Spleen (tissue), 11 donors: ENCODE results near the gene RHO. TPM values are rescaled to one million over a fixed set of nuclear protein-coding genes. Genes with fewer than 3 reads are reported as not detected.
A peak's percentile ranks its signal among the peaks of the same experiment; 100 is the strongest.

Experiments
- DNase-seq: peaks from one replicate; pipeline ENCODE4 v3.0.0-alpha.2; 2020
- H3K27ac ChIP-seq, 8 donors: fragments of 200-600 bp; sonication (generic) in 7 of 8; 1 replicate in 4 of 8; 2 replicates in 4 of 8; pipeline versions ENCODE4 v1.5.0 to v1.8.0; 2016 to 2021; ENCODE audit warnings: inconsistent platforms in 4 of 8, mild to moderate bottlenecking in 4 of 8, moderate library complexity in 1 of 8
- H3K27me3 ChIP-seq, 7 donors: fragments of 200-600 bp; sonication (generic) in 6 of 7; replicated peaks in 1 of 7; 1 replicate in 4 of 7; 2 replicates in 3 of 7; pipeline versions ENCODE4 v1.5.0 to v1.8.0; 2016 to 2021; ENCODE audit warnings: inconsistent platforms in 3 of 7, mild to moderate bottlenecking in 1 of 7
- H3K36me3 ChIP-seq, 6 donors: fragments of 200-600 bp; sonication (generic) in 5 of 6; 1 replicate in 4 of 6; 2 replicates in 2 of 6; pipeline versions ENCODE4 v1.5.0 to v1.8.0; 2016 to 2021; ENCODE audit warnings: inconsistent platforms in 2 of 6
- H3K4me1 ChIP-seq, 6 donors: fragments of 200-600 bp; sonication (generic) in 5 of 6; 1 replicate in 3 of 6; 2 replicates in 3 of 6; pipeline versions ENCODE4 v1.5.0 to v1.8.0; 2016 to 2021; ENCODE audit warnings: inconsistent platforms in 3 of 6
- H3K4me3 ChIP-seq, 8 donors: fragments of 200-600 bp; sonication (generic) in 7 of 8; 1 replicate in 4 of 8; 2 replicates in 4 of 8; pipeline versions ENCODE4 v1.5.0 to v1.8.0; 2016 to 2021; ENCODE audit warnings: inconsistent platforms in 4 of 8, mild to moderate bottlenecking in 4 of 8, moderate library complexity in 2 of 8
- H3K9me3 ChIP-seq, 8 donors: fragments of 200-600 bp; sonication (generic) in 7 of 8; 1 replicate in 4 of 8; 2 replicates in 4 of 8; pipeline versions ENCODE4 v1.5.0 to v1.8.0; 2016 to 2021; ENCODE audit warnings: inconsistent platforms in 4 of 8
- POLR2A ChIP-seq, 3 donors: fragments of 450-650 bp; IDR thresholded peaks; one replicate each; pipeline ENCODE4 v1.5.1; 2017; ENCODE audit warnings: antibody characterized with exemption in 3 of 3, mild to moderate bottlenecking in 1 of 3
- POLR2AphosphoS5 ChIP-seq, 3 donors: sonication (generic); formaldehyde crosslinking; IDR thresholded peaks; one replicate each; pipeline ENCODE4 v1.5.1; 2017; ENCODE audit warnings: antibody characterized with exemption in 3 of 3
- WGBS, 5 donors: extraction: QIAGEN DNeasy Blood & Tissue Kit in 3 of 5; methylation state at CpG; one replicate each; pipeline versions ENCODE4 v1.1.5 to v1.1.7; 2013 to 2018; 5-methylcytosine and 5-hydroxymethylcytosine counted together
- intact Hi-C: fragments of 100-400 bp; cut with DNase I; formaldehyde crosslinking; loops from one replicate; pipeline ENCODE4 v1.15.0; 2023; ENCODE audit warnings: low total_unique reads
- polyA plus RNA-seq, 3 donors: library from polyadenylated mRNA; stranded (reverse); fragments of 200-250 nt; gene quantifications; one replicate each; pipeline ENCODE4 v1.2.1, GENCODE V29; 2013
- total RNA-seq, 7 donors: library from RNA; depleted of rRNA in 3 of 7; stranded (reverse); fragments of >200 nt in 3 of 7; fragmentation: NEBNext Ultra II Directional in 4 of 7; extraction: Animal tissue kit (Norgen Biotek cat#: 25700) in 4 of 7; gene quantifications; one replicate each; pipeline versions ENCODE4 v1.1.0 to v1.2.1, GENCODE V29; 2016 to 2021
- TF ChIP-seq, protein P1 (sequence below), 11 experiments: fragments of 200-600 bp in 7 of 11; fragments of 450-650 bp in 4 of 11; sonication (generic) in 4 of 11; IDR thresholded peaks in 8 of 11; conservative IDR thresholded peaks in 3 of 11; 1 replicate in 7 of 11; 2 replicates in 4 of 11; pipeline versions ENCODE4 v1.4.0 to v1.8.0; 2016 to 2021; ENCODE audit warnings: antibody characterized with exemption in 11 of 11, inconsistent platforms in 4 of 11, mild to moderate bottlenecking in 1 of 11
- donor health status: healthy with polysubstance abuse.
- donor health status: DM: no; HTN: no; CAD: no; lungs with moderate emphysema.
- donor health status: DM: no; HTN: no; CAD: no.
- donor health status: Bipolar disorder and iron deficiency.
- donor health status: healthy.
- donor health status: DM: no; HTN: no; CAD: no.
- donor health status: DM: yes; HTN: yes; CAD: no.

The RHO gene
- total and polyA plus RNA-seq, 10 donors = not detected

- peaks cover 0 to 94% (median 18%) of the 10 kb centered on the region in 6 donors for H3K36me3 ChIP-seq
- H3K27me3 ChIP-seq = no peaks in the 10 kb centered on the region
- H3K9me3 ChIP-seq = no peaks in the 10 kb centered on the region
- peak; percentile 93 for DNase-seq
- WGBS, 5 donors = 23 to 47% (median 32%) methylated on average over 16 to 21 of the region's 21 CpGs
- peak overlapping the region in 1 of 8 donors; percentile 16 for H3K4me3 ChIP-seq
- peak overlapping the region; percentile 72 to 97 (median 88) for H3K27ac ChIP-seq
- H3K4me1 ChIP-seq = peaks cover 32 to 88% (median 50%) of the 10 kb centered on the region in 6 donors
- intact Hi-C loops = no loop called here
- TF ChIP-seq POLR2A (IDR thresholded peaks at IDR 0.05) = no peak
- TF ChIP-seq POLR2AphosphoS5 (IDR thresholded peaks at IDR 0.05) = peak; percentile 75 to 81 (median 80)
- TF ChIP-seq, protein P1, sequence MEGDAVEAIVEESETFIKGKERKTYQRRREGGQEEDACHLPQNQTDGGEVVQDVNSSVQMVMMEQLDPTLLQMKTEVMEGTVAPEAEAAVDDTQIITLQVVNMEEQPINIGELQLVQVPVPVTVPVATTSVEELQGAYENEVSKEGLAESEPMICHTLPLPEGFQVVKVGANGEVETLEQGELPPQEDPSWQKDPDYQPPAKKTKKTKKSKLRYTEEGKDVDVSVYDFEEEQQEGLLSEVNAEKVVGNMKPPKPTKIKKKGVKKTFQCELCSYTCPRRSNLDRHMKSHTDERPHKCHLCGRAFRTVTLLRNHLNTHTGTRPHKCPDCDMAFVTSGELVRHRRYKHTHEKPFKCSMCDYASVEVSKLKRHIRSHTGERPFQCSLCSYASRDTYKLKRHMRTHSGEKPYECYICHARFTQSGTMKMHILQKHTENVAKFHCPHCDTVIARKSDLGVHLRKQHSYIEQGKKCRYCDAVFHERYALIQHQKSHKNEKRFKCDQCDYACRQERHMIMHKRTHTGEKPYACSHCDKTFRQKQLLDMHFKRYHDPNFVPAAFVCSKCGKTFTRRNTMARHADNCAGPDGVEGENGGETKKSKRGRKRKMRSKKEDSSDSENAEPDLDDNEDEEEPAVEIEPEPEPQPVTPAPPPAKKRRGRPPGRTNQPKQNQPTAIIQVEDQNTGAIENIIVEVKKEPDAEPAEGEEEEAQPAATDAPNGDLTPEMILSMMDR (IDR thresholded peaks at IDR 0.05 in 8 of 11, conservative IDR thresholded peaks at IDR 0.05 in 3 of 11) = no peak
Measured at GRCh38 chr3:129577925-129578786, 49.7 kb downstream of the RHO start.

GRCh38 chr3:129579991-129580390 lies 51.6 kb downstream of the RHO start:
- Histone ChIP-seq H3K27ac (peak overlapping the region in 2 of 8 donors; percentile 91 to 97), H3K36me3 (peaks cover 0 to 94% (median 5%) of the 10 kb centered on the region in 6 donors), H3K4me1 (peaks cover 32 to 85% (median 49%) of the 10 kb centered on the region in 6 donors), H3K27me3 (no peaks in the 10 kb centered on the region), H3K9me3 (no peaks in the 10 kb centered on the region), H3K4me3 (no peak overlapping the region)
- intact Hi-C loops = no loop called here
- TF ChIP-seq POLR2A (IDR thresholded peaks at IDR 0.05) (no peak), POLR2AphosphoS5 (IDR thresholded peaks at IDR 0.05) (no peak)
- TF ChIP-seq, protein P1 (IDR thresholded peaks at IDR 0.05 in 8 of 11, conservative IDR thresholded peaks at IDR 0.05 in 3 of 11) = no peak
- DNase-seq = no peak
- WGBS, 5 donors = 75 to 91% (median 88%) methylated on average over 2 to 10 of the region's 10 CpGs

- H3K36me3 ChIP-seq = peaks cover 0 to 94% (median 11%) of the 10 kb centered on the region in 6 donors
- whole genome bisulfite sequencing, 5 donors = 90 to 97% (median 95%) methylated on average over 6 to 8 of the region's 8 CpGs
Measured at GRCh38 chr3:129581623-129582022, 53.2 kb downstream of the RHO start.

More at GRCh38 chr3:129581623-129582022, 53.2 kb downstream of the RHO start:
- Histone ChIP-seq H3K9me3 (no peaks in the 10 kb centered on the region), H3K27me3 (no peaks in the 10 kb centered on the region), H3K27ac (no peak overlapping the region), H3K4me1 (peaks cover 21 to 79% (median 39%) of the 10 kb centered on the region in 6 donors), H3K4me3 (no peak overlapping the region)
- intact Hi-C loops = no loop called here
- no peak for TF ChIP-seq POLR2A (IDR thresholded peaks at IDR 0.05)
- TF ChIP-seq POLR2AphosphoS5 (IDR thresholded peaks at IDR 0.05) = no peak
- TF ChIP-seq, protein P1 (IDR thresholded peaks at IDR 0.05 in 8 of 11, conservative IDR thresholded peaks at IDR 0.05 in 3 of 11) = no peak
- no peak for DNase-seq
